ENCODE measurements around the gene PPP1CA.

Gene PPP1CA

GRCh38 chr11:67440229-67441097 lies 38.8 kb upstream of the PPP1CA start:
- H3K4me2 ChIP-seq (ENCODE audit: low read length), result no peak overlapping the region
- H3K27ac ChIP-seq, result no peak overlapping the region
- H3K36me3 ChIP-seq (ENCODE audit: control insufficient read depth, insufficient read depth, low read length), result no peaks in the 10 kb centered on the region
- no peaks in the 10 kb centered on the region for H3K9me3 ChIP-seq (ENCODE audit: control insufficient read depth, low read length)
- H3K4me1 ChIP-seq, result no peaks in the 10 kb centered on the region
- H3K9ac ChIP-seq, result no peak overlapping the region
- TF ChIP-seq CTCF (IDR thresholded peaks at IDR 0.05), result no peak
- H3K27me3 ChIP-seq (ENCODE audit: control insufficient read depth, insufficient read depth, low read length), result no peaks in the 10 kb centered on the region
- no peak overlapping the region for H3K4me3 ChIP-seq (ENCODE audit: low read depth, low read length)
- H2AFZ ChIP-seq, result no peak overlapping the region
- no peaks in the 10 kb centered on the region for H3K79me2 ChIP-seq

GRCh38 chr11:67439321-67440228 lies 37.9 kb upstream of the PPP1CA start:
- no peak overlapping the region for H3K4me2 ChIP-seq (ENCODE audit: low read length)
- H2AFZ ChIP-seq, result no peak overlapping the region
- no peak overlapping the region for H3K27ac ChIP-seq
- no peaks in the 10 kb centered on the region for H3K27me3 ChIP-seq (ENCODE audit: control insufficient read depth, insufficient read depth, low read length)
- TF ChIP-seq CTCF (IDR thresholded peaks at IDR 0.05), result no peak
- no peak overlapping the region for H3K9ac ChIP-seq
- no peaks in the 10 kb centered on the region for H3K9me3 ChIP-seq (ENCODE audit: control insufficient read depth, low read length)
- no peak overlapping the region for H3K4me3 ChIP-seq (ENCODE audit: low read depth, low read length)
- H3K36me3 ChIP-seq (ENCODE audit: control insufficient read depth, insufficient read depth, low read length), result no peaks in the 10 kb centered on the region
- H3K4me1 ChIP-seq, result no peaks in the 10 kb centered on the region
- H3K79me2 ChIP-seq, result no peaks in the 10 kb centered on the region

- Histone ChIP-seq H3K9ac (no peak overlapping the region), H3K27me3 (ENCODE audit: control insufficient read depth, insufficient read depth, low read length) (no peaks in the 10 kb centered on the region), H3K27ac (no peak overlapping the region), H3K4me3 (ENCODE audit: low read depth, low read length) (no peak overlapping the region), H3K36me3 (ENCODE audit: control insufficient read depth, insufficient read depth, low read length) (no peaks in the 10 kb centered on the region), H3K4me2 (ENCODE audit: low read length) (no peak overlapping the region), H3K79me2 (no peaks in the 10 kb centered on the region), H3K4me1 (no peaks in the 10 kb centered on the region), H2AFZ (no peak overlapping the region), H3K9me3 (ENCODE audit: control insufficient read depth, low read length) (no peaks in the 10 kb centered on the region)
- no peak for TF ChIP-seq CTCF (IDR thresholded peaks at IDR 0.05)
Measured at GRCh38 chr11:67438158-67438902, 36.7 kb upstream of the PPP1CA start.

GRCh38 chr11:67437809-67438157 lies 36.1 kb upstream of the PPP1CA start:
- H3K4me1 ChIP-seq, result no peaks in the 10 kb centered on the region
- H2AFZ ChIP-seq, result no peak overlapping the region
- no peaks in the 10 kb centered on the region for H3K27me3 ChIP-seq (ENCODE audit: control insufficient read depth, insufficient read depth, low read length)
- TF ChIP-seq CTCF (IDR thresholded peaks at IDR 0.05), result no peak
- no peak overlapping the region for H3K27ac ChIP-seq
- H3K36me3 ChIP-seq (ENCODE audit: control insufficient read depth, insufficient read depth, low read length), result no peaks in the 10 kb centered on the region
- H3K79me2 ChIP-seq, result no peaks in the 10 kb centered on the region
- H3K4me3 ChIP-seq (ENCODE audit: low read depth, low read length), result no peak overlapping the region
- no peak overlapping the region for H3K9ac ChIP-seq
- H3K9me3 ChIP-seq (ENCODE audit: control insufficient read depth, low read length), result no peaks in the 10 kb centered on the region
- no peak overlapping the region for H3K4me2 ChIP-seq (ENCODE audit: low read length)

Measured in parathyroid adenoma (tissue), 2 donors.